HG03442 (cell line): ENCODE results near the gene SNRPA1.

Source experiments
- ATAC-seq: cut with Tn5 transposase; IDR thresholded peaks from one replicate; pipeline ENCODE4 v1.9.1; 2021; ENCODE audit warnings: mild to moderate bottlenecking, moderate library complexity; ENCODE audit not compliant: unreplicated experiment

SNRPA1 gene

GRCh38 chr15:101244036-101244781 is 50.8 kb downstream of the SNRPA1 start:
- ATAC-seq: no peak

GRCh38 chr15:101243420-101243819 is 51.6 kb downstream of the SNRPA1 start:
- ATAC-seq: no peak

GRCh38 chr15:101242999-101243336 is 52.1 kb downstream of the SNRPA1 start:
- no peak for ATAC-seq

- ATAC-seq: peak; percentile 80
These were observed 52.7 kb downstream of the SNRPA1 start for GRCh38 chr15:101242160-101242998.

- ATAC-seq: no peak
These were observed 54.7 kb downstream of the SNRPA1 start for GRCh38 chr15:101240358-101240757.

GRCh38 chr15:101239724-101240136 is 55.3 kb downstream of the SNRPA1 start:
- ATAC-seq: no peak

- ATAC-seq: no peak
These were observed 57.8 kb downstream of the SNRPA1 start for GRCh38 chr15:101237251-101237650.

GRCh38 chr15:101233651-101234280 is 61.3 kb downstream of the SNRPA1 start:
- no peak for ATAC-seq

GRCh38 chr15:101232677-101233076 is 62.4 kb downstream of the SNRPA1 start:
- ATAC-seq: no peak
